K562 (cell line): ENCODE data around the gene GLOD4. TPM values are rescaled to one million over a fixed set of nuclear protein-coding genes. Genes with fewer than 3 reads are reported as not detected.

Source experiments
- ATAC-seq: fragments of 200-7000 bp; cut with Tn5 transposase; 3 replicates; pipeline ENCODE4 v1.9.1; 2020; ENCODE audit warnings: moderate library complexity
- BruUV-seq: library from RNA; stranded (reverse); fragments of 400-500 nt; replicated peaks from 2 replicates; lab custom pipeline; 2021; lab: Mats Ljungman, UMichigan
- CTCF ChIA-PET: fragments of 300-600 bp; formaldehyde crosslinking; extraction: SDS; loops from one replicate; lab custom pipeline; 2021; ENCODE audit warnings: low intra/inter-chr PET ratio; lab: Yijun Ruan, JAX
- POLR2A ChIA-PET: fragments of 300-600, 350-650 bp; sonication (Branson Sonifier 250); formaldehyde crosslinking; extraction: SDS; loops from one replicate; lab custom pipeline; 2021; ENCODE audit warnings: antibody characterized with exemption, inconsistent platforms; lab: Yijun Ruan, JAX
- DNase-seq, 4 experiments: peaks; one replicate each; pipeline versions ENCODE4 v3.0.0 to v3.0.0-alpha.2; 2011 to 2018; ENCODE audit warnings: low spot score in 3 of 4, mixed read lengths in 3 of 4; ENCODE audit errors: extremely low read depth in 1 of 4
- FAIRE-seq: peaks from 2 replicates; lab custom pipeline; 2011; peaks lifted over from hg19 to GRCh38; lab: Jason Lieb, UNC
- H2AFZ ChIP-seq: 2 replicates; pipeline ENCODE4 v1.6.0; 2011; ENCODE audit warnings: low read depth, low read length, control low read depth, inconsistent platforms
- H3K27ac ChIP-seq: fragments of 200-600 bp; 3 replicates; pipeline ENCODE4 v1.8.0; 2011; ENCODE audit warnings: low read depth, mild to moderate bottlenecking, control low read depth, inconsistent platforms, low read length, moderate library complexity, mixed read lengths; ENCODE audit errors: extremely low read depth
- H3K27me3 ChIP-seq, 2 experiments: fragments of 300-600 bp in 1 of 2; 2 replicates in 1 of 2; 3 replicates in 1 of 2; pipeline versions ENCODE4 v1.6.0 to v1.8.0; 2011; ENCODE audit warnings: inconsistent platforms in 2 of 2, low read length in 2 of 2, mild to moderate bottlenecking in 1 of 2, mixed read lengths in 1 of 2, moderate library complexity in 1 of 2; ENCODE audit not compliant: control insufficient read depth in 2 of 2, insufficient read depth in 2 of 2
- H3K36me3 ChIP-seq: fragments of 300-600 bp; 3 replicates; pipeline ENCODE4 v1.8.0; 2011; ENCODE audit warnings: mild to moderate bottlenecking, low read length, inconsistent platforms; ENCODE audit not compliant: control insufficient read depth, insufficient read depth
- H3K4me1 ChIP-seq, 2 experiments: fragments of 200-600 bp in 1 of 2; replicated peaks in 1 of 2; 2 replicates in 1 of 2; 3 replicates in 1 of 2; pipeline versions ENCODE4 v1.5.1 to v1.8.0; 2011; ENCODE audit warnings: inconsistent platforms in 2 of 2, low read length in 2 of 2, mild to moderate bottlenecking in 1 of 2, mixed read lengths in 1 of 2, moderate library complexity in 1 of 2; ENCODE audit not compliant: control insufficient read depth in 2 of 2, insufficient read depth in 2 of 2
- H3K4me2 ChIP-seq: 2 replicates; pipeline ENCODE4 v1.6.1; 2011; ENCODE audit warnings: low read length, control low read depth, inconsistent platforms, mixed read lengths; ENCODE audit not compliant: insufficient read depth
- H3K4me3 ChIP-seq: fragments of 200-600 bp; sonication (generic), shearing (Covaris generic); 2 replicates; pipeline ENCODE4 v1.5.1; 2016; ENCODE audit warnings: control low read depth, inconsistent platforms
- H3K79me2 ChIP-seq: fragments of 200-600 bp; 3 replicates; pipeline ENCODE4 v1.8.0; 2011; ENCODE audit warnings: low read length, inconsistent platforms; ENCODE audit not compliant: control insufficient read depth, insufficient read depth
- H3K9ac ChIP-seq, 2 experiments: 2 replicates each; pipeline versions ENCODE4 v1.6.0 to v1.6.1; 2011; ENCODE audit warnings: low read depth in 2 of 2, low read length in 2 of 2, control low read depth in 1 of 2, inconsistent platforms in 1 of 2, mild to moderate bottlenecking in 1 of 2, mixed read lengths in 1 of 2; ENCODE audit not compliant: insufficient read depth in 1 of 2
- H3K9me1 ChIP-seq: one replicate; pipeline ENCODE4 v1.6.0; 2011; ENCODE audit warnings: inconsistent platforms, mild to moderate bottlenecking, low read length, moderate library complexity; ENCODE audit not compliant: control insufficient read depth, insufficient read depth
- H3K9me3 ChIP-seq: replicated peaks from 2 replicates; pipeline ENCODE4 v1.5.1; 2011; ENCODE audit warnings: low read depth, low read length, inconsistent platforms; ENCODE audit not compliant: control insufficient read depth, insufficient read depth
- H4K20me1 ChIP-seq: replicated peaks from 2 replicates; pipeline ENCODE4 v1.6.1; 2011; ENCODE audit warnings: low read length, inconsistent platforms, mixed read lengths; ENCODE audit not compliant: control insufficient read depth, insufficient read depth
- E2F6 ChIP-seq, 2 experiments: IDR thresholded peaks; 2 replicates each; pipeline ENCODE4 v1.6.1; 2011; ENCODE audit warnings: borderline replicate concordance in 1 of 2, control low read depth in 1 of 2, low read depth in 1 of 2, low read length in 1 of 2, mild to moderate bottlenecking in 1 of 2, mixed read lengths in 1 of 2, moderate library complexity in 1 of 2; ENCODE audit not compliant: insufficient read depth in 1 of 2, insufficient read length in 1 of 2, poor library complexity in 1 of 2, severe bottlenecking in 1 of 2; ENCODE audit errors: extremely low read depth in 1 of 2
- ELF1 ChIP-seq: fragments of 200-800 bp; sonication (Bioruptor generic); IDR thresholded peaks from 2 replicates; pipeline ENCODE4 v1.6.1; 2016; ENCODE audit warnings: missing genetic modification characterization, missing compliant biosample characterization
- KAT2B ChIP-seq: IDR thresholded peaks from one replicate; pipeline ENCODE4 v1.6.1; 2012; ENCODE audit warnings: low read depth, mild to moderate bottlenecking, control low read depth, inconsistent platforms, low read length, moderate library complexity
- MAX ChIP-seq: sonication (generic); formaldehyde crosslinking; IDR thresholded peaks from 2 replicates; pipeline ENCODE4 v1.9.0; 2022; ENCODE audit warnings: mild to moderate bottlenecking, missing genetic modification reagents
- MGA ChIP-seq: fragments of 450-650 bp; IDR thresholded peaks from 2 replicates; pipeline ENCODE4 v1.6.1; 2016; ENCODE audit warnings: mild to moderate bottlenecking, moderate library complexity
- POLR2A ChIP-seq: fragments of 450-650 bp; conservative IDR thresholded peaks from 2 replicates; pipeline ENCODE4 v1.6.1; 2016
- RBFOX2 ChIP-seq: fragments of 200-400 bp; formaldehyde crosslinking; IDR thresholded peaks from 2 replicates; pipeline ENCODE4 v1.6.1; 2017; ENCODE audit warnings: low read depth, mild to moderate bottlenecking, low read length, moderate library complexity
- WGBS: fragments of 100-300 bp; shearing (Covaris generic); methylation state at CpG from one replicate; pipeline ENCODE4 v1.1.6; 2016; ENCODE audit warnings: low coverage, mixed read lengths; ENCODE audit not compliant: insufficient coverage; ENCODE audit errors: missing lambda C conversion rate; 5-methylcytosine and 5-hydroxymethylcytosine counted together
- in situ Hi-C: fragments of 300-500 bp; cut with MboI; formaldehyde crosslinking; loops from 4 replicates; pipeline ENCODE4 v1.15.0; 2018; ENCODE audit warnings: inconsistent platforms, mixed read lengths
- intact Hi-C: fragments of 100-400 bp; cut with micrococcal nuclease; formaldehyde crosslinking; loops from 2 replicates; pipeline ENCODE4 v1.14.2; 2022
- polyA plus RNA-seq, 8 experiments: library from polyadenylated mRNA; depleted of rRNA in 4 of 8; stranded (reverse) in 5 of 8; unstranded in 3 of 8; fragments of >200 nt; fragmentation: Nextera tagmentation in 2 of 8; fragmentation: Illumina TruSeq in 1 of 8; extraction: Ambion mirVana in 2 of 8; extraction: Trizol in 1 of 8; gene quantifications; 2 replicates each; pipeline versions ENCODE4 v1.2.1 to v1.2.3, GENCODE V29; 2011 to 2014; ENCODE audit warnings: inconsistent platforms in 1 of 8, missing spikeins in 1 of 8
- total RNA-seq, 7 experiments: library from RNA; depleted of rRNA in 6 of 7; stranded (reverse); fragments of >200 nt in 6 of 7; fragmentation: Illumina TruSeq in 2 of 7; extraction: Trizol in 2 of 7; gene quantifications; 2 replicates each; pipeline versions ENCODE4 v1.2.1 to v1.2.3, GENCODE V29; 2011 to 2021; ENCODE audit warnings: low replicate concordance in 1 of 7

GLOD4 gene
- total and polyA plus RNA-seq, 9 of the 15 experiments (the other 6 are each of a cell fraction or from before 2014, with no cell fraction given), result 52.0 to 109 (median 64.9) TPM

GRCh38 chr17:732902-733720 is 49.0 kb downstream of the GLOD4 start:
- Histone ChIP-seq H3K9ac (peak overlapping the region; percentile 69 to 91), H3K79me2 (peaks cover 12% of the 10 kb centered on the region; the same call in 2 of the 3 replicates), H3K4me1 (peaks cover 7 to 17% of the 10 kb centered on the region in 2 experiments; a peak in 4 of 5 replicates), H3K9me1 (no peaks in the 10 kb centered on the region), H3K4me2 (peak overlapping the region; percentile 85), H3K4me3 (peak overlapping the region; percentile 58), H3K27me3 (no peaks in the 10 kb centered on the region), H3K27ac (peak overlapping the region; percentile 74), H2AFZ (peak overlapping the region; percentile 62), H3K36me3 (peaks cover 26% of the 10 kb centered on the region; the same call in 2 of the 3 replicates), H3K9me3 (no peaks in the 10 kb centered on the region), H4K20me1 (no peaks in the 10 kb centered on the region)
- WGBS, result 9% methylated on average over 21 of the region's 57 CpGs
- CTCF ChIA-PET, result no interaction called here
- DNase-seq (peak in 2 of 4 experiments; percentile 34 to 40), FAIRE-seq (peak; percentile 26), ATAC-seq (peak; percentile 80)
- POLR2A ChIA-PET, result interaction anchor here (0.7 to 1.0 kb wide), 2 partner anchors 9 to 14 kb away, joined by 3 read pairs; no protein-coding TSS in a partner anchor
- in situ Hi-C loops, result no loop called here
- intact Hi-C loops, result no loop called here
- BruUV-seq, result no TSS peak
- no peak for TF ChIP-seq KAT2B
- TF ChIP-seq RBFOX2, result peak; percentile 72
- 0 out of 2 replicates have a peak, but pooled peaks have one; percentile 25 for TF ChIP-seq MAX (CRISPR knock-in tag)
- no peak for TF ChIP-seq ELF1 (tag)
- 0 out of 2 replicates have a peak, but pooled peaks have one; percentile 15 for TF ChIP-seq POLR2A
- TF ChIP-seq E2F6 (IDR thresholded peaks at IDR 0.05; ENCODE audit: borderline replicate concordance in 1 of 2, extremely low read depth in 1 of 2, insufficient read depth in 1 of 2, insufficient read length in 1 of 2, low read depth in 1 of 2, low read length in 1 of 2, poor library complexity in 1 of 2, severe bottlenecking in 1 of 2), result peak in 1 of 2 experiments; percentile 68
- peak; percentile 77 for TF ChIP-seq MGA
